GM21381 (cell line): ENCODE measurements around the gene OR8B8.
"Not testable (repeated sequence)": the region's sequence is repeated elsewhere in the genome, so short reads cannot be mapped to it uniquely, and the experiment has no call there.

Experiments
- ATAC-seq: cut with Tn5 transposase; IDR thresholded peaks from one replicate; pipeline ENCODE4 v1.9.1; 2021; ENCODE audit warnings: mild to moderate bottlenecking, moderate library complexity; ENCODE audit not compliant: unreplicated experiment

The OR8B8 gene, protein sequence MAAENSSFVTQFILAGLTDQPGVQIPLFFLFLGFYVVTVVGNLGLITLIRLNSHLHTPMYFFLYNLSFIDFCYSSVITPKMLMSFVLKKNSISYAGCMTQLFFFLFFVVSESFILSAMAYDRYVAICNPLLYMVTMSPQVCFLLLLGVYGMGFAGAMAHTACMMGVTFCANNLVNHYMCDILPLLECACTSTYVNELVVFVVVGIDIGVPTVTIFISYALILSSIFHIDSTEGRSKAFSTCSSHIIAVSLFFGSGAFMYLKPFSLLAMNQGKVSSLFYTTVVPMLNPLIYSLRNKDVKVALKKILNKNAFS

DNA sequence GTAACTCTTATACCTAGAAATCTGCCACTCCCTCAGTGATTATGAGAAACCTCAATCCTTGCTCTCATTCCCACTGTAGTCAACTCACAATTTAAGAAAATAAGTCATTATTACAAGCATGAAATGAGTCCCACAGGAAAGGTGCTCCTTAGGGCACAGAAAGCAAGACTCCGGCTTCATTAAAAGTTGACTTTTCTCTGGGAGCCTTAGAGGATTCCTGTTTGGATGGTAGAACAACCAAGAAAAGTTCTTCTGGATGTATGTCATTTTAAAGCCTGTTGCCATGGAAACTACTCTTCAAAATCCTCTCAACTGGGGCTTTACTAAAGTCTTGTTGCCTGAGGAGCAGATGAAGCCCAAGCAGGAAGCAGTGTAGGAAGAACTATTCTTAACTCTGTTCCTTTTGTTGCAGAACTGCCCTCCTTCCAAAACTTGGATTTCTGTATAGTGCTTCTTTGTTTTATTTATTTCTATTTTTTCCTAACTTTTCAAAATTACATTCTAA, at the start of gene OR8B8:
OR8B8 (minus strand) TSS at position 51 of the 505 bp plus-strand sequence. CDS start 4,611 bp downstream, outside the sequence.
- ATAC-seq: no peak

DNA sequence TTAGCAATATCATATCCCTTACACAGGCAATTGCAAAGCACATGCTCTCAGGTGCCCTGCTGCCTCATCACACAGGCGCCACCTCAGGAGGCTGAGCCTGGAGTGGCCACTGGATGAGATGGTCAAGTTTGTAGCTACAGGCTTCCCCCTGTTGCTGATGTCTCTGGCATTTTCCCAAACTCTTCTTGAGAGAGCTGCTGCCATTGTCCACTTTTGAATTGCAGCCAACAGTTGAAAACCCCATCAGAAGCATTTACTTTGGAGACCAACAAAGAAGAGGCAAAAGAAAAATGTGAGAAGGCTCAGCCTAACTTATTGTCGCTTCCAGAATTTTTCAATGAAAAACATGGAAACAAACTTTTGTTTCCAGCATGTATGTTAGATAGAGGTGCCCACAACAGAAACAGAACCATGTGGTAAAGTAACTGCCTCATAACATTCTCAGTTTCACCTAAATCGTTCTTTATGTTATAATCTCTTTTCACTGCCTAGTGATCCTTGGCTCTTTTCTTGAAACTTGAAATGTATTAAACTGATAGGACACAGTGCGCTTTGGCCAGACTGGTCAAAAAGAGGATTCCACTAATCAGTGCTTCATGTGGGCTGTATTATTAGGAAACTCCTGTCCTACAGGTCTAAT, 47.6 kb upstream of the OR8B8 start:
- no peak for ATAC-seq

DNA sequence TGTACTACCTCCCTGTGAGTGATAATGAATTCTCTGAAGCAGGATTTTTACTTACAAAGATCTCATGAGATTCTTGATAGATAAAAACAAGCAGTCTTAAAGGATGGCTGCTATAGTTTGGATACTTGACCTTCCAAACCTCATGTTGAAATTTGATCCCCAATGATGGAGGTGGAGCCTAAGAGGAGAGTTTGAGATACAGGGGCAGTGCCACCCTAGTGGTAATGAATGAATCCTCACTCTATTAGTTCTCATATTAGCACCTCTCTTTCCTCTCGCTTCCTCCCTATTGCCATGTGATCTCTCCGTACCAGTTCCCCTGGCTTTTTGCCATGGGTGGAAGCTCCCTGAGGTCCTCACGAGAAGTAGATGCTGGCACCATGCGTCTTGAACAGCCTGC, 37.9 kb upstream of the OR8B8 start:
- no peak for ATAC-seq

DNA sequence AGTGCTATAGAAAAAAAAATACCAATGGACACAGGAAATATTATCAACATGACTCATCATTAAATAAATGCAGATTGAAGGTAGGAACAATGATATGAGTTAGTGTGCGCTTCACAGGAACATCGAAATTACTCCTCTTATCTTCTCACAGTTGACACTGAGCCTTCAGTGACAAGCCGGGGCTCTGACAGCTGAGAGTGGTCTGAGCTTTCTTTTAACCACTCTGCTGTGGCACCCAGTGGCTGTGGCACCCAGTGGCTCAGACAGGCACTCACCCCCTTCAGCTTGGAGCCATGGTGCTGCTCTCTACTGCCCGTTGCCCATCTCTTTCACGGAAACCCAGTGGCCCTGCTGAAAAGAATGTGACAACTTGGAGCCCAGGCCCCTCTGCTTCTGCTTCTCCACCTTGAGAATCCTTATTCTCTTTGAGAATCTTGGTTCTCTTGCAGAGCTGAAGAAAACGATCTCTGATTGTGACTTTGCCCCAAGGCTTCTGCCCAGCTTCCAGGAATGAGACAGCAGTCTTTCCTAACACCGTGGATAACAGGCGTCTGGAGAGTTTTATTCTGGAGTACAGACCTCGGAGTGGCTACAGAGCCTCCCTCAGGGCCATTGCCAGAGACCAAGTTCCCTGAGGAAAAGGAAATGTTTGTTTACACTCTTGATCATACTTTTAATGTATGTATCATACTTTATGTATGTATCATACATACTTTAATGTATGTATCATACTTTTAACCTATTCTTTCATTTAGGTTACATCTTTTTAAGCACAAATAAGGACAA, 37.1 kb upstream of the OR8B8 start:
- ATAC-seq: no peak

DNA sequence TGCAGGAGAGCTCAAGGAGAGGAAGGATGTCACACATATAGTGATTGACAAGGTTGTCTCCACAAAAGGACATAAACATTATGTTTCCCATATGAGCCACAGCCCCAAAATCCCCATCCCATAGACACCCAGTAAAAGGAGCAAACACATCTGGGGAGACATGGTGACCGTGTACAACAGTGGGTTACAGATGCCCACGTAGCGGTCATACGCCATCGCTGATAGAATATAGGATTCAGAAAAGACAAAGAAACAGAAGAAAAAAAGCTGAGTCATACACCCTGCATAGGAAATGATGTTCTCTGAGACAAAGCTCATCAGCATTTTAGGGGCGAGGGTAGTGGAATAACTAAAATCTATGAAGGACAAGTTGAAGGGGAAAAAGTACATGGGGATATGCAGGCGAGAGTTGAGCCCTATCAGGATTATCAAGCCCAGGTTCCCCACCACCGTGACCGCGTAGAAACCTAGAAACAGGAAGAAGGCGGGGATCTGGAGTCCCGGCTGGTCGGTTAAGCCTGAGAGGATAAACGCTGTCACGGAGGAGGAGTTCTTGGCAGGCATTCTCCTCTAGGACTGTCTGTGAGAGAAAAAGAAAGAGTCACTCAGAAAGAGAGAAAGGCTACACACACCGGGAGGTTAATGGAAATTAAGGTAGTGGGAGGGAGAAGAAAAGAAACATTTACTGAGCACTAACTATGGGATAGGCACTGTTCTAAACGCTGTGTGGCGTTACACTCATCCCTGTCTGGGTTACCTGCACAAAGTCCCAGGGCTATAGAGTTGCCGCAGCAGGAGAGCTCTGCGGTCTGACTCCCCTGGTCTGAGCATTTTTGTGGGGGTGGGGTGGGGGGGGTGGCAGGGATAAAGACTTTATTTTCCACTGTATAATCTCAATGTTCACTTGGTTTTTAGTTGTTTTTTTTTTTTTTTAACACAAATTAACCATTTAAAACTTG, 36.1 kb upstream of the OR8B8 start:
- ATAC-seq: peak; percentile 86

DNA sequence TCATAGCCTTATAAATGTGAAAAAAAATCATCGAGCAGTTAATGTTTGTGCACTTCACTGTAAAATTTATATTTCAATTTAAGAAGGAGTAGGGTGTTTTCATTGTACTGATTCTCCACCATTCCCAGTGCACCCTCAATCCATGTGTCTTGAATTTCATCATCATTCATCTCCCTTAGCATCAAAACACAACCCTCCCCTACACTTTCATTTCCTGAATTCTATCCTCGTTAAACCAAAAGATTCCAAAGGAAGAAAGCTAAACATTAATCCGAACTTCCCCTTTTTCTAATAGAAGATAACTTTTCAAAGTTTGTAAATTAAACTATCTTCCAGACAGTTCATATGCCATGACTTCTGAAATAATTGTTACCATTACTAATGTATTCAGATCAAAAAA, 34.1 kb upstream of the OR8B8 start:
- ATAC-seq: no peak

DNA sequence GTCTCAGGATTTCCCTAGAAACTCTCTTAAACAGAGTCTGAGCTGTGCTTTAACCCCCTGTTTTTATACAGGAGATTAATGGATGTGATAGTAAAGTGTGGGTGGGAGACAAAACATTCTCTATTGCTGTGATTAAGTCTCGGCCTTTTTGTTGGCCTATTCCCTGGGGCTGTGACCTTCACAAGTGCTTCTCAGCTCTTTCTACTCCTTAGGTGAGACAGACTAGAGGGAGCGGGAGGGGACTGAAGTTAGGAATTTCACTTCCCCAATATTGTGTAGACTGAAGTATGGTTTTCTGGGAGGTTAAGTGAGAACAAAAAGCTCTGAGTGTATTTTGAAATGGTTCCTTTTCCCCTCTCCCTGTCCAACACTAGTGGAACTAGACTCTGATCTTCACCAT, 29.8 kb upstream of the OR8B8 start:
- ATAC-seq: no peak

DNA sequence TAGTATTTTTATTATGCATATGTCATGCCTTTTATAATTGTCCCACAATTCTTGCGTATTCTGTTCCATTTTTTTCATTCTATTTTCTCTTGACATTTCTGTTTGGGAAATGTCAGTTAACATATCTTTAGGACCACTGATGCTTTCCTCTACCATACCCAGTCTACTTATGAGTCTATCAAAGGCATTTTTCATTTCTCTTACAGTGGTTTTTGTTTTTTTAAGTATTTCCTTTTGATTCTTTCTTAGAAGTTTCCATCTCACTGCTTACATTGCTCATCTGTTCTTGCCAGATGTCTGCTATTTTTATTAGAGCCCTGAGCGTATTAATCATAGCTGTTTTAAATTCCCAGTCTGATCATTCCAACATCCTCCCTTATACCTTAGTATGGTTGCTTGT, 29.3 kb upstream of the OR8B8 start:
- ATAC-seq: no peak

DNA sequence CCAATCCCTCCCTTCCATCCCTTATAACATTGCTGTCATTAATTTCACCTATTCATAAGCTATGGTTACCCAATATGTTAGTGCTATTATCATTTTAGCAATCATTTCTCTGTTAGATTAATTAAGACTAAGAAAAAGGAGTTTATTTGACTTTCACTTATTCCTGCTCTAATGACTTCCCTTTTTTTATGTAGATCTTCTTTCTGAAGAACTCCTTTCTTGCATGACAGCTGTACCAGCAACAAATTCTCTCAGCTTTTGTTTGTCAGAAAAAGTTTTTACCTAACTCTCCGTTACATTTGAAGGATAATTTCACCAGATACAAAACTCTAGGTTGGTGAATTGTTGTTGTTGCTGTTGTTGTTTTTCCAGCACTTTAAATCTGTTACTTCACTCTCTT, 28.6 kb upstream of the OR8B8 start:
- no peak for ATAC-seq

DNA sequence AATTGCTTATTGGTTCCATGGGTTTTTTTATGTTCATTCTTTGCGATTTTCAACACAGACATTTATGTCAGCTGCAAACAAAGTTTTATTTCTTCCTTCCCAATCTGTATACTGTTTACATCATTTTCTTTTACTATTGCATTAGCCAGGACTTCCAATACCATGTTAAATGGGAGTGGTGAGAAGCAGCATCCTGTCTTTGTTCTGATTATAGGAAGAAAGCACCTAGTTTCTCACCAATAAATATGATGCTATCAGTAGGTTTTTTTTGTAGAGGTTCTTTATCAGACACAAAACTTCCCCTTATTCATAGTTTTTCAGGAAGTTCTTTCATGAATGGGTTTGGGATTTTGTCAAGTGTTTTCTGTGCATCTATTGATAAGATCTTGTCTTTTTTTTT, 28.0 kb upstream of the OR8B8 start:
- no peak for ATAC-seq

DNA sequence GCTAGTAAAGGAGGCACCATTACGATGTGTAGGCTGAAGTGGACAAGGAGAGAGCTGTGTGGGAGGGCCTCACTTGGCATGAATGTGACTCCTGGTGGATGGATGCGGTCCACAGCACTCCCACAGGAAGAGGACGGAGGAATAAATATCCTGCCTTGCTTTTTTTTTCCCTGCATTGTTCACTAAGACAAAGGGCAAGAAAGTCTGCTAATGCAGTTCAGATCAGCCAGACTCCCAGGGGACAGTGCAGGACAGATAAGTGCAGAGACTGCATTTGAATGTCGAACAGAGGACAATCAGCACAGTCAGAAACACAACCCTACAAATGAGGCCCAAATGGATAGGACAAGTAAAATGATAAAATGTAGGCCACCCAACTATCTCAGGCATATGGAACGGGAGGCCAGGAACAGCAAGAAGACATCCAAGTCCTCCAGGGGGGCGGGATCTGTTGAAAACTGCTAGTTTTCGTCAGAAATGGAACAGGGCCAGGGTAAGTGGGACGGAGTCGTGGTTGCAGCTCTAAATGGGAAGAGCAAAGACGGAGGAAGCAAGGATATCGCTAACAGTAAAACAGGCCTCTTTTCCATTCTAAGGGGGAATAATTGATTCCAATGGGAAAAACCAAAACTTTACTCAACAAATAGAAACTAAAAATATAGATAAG, 25.2 kb upstream of the OR8B8 start:
- ATAC-seq: no peak

DNA sequence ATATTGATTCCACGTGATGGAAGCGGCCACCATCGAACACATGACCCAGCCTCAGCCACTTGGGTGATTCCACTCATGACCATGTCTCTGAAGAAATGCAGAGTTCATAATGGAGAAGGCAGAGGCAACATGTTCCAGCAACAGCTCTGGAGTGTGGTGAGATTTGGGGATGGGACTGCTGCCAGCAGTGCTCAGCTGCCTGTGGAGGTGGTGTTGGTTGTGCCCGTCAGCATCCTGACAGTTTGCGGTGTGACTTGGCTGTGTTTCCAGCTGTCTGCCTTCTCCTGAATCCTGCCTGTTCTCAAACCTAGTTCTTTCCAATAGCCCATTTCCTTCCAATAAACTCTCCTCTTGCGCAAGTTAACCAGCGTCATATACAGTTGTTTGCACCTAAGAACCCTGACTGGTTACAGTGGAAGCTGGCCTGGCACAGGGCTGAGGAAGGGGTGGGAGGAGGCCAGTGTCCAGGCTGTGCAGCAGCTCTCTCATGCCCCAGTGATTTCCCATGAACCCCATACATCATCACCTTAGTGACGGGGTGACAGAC, 22.0 kb upstream of the OR8B8 start:
- no peak for ATAC-seq

DNA sequence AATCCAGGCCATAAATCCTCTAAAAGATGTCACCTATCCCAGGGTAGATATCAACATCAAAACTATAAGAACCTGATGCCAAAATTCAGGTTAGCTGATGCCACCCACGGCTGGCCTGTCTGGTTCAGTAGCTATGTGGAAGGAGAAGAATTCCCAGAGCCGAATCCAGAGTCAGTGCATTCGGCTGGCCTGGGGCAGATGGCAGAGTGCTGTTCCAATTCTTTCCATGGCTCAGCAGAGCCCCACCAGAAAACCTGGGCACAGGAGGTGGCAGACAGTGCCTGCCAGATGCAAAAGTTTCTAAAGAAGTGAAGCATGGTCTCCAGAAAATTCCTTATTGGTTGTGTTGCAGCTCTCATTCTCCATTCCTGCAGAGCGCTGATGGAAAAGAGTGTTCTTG, 19.9 kb upstream of the OR8B8 start:
- ATAC-seq: no peak

DNA sequence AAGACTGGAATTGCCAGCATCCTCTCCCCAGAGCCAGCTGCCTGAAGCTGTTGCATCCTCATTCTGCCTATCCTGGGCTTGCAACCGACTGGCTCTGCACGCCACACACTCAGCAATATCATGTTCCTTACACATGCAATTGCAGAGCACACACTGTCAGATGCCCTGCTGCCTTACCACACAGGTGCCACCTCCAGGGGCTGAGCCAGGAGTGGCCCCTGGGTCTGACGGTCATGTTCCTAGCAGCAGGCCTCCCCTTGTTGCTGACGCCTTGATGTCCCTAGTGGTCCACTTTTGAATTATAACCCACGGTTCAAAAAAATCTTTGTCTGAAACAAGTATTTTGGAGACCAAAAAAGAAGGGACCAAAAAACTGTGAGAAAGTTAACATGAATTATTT, 18.5 kb upstream of the OR8B8 start:
- ATAC-seq: no peak

DNA sequence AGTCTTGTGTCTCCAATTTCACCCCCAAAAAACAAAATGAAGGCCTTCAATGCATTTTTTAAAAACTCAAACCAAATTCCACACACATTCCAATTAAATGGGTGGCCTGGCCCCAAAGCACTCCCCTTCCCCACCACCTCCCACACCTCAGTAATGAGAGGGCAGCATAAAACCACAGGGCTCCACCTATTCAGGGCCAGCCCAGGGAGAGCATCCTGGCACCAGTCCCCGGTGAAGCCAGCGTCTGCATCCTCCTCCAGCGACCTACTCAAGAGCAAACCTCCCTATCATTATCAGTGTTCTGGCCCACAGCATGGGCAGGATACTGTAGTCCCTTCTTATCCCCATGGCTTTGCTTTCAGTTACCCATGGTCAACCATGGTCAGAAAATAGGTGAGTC, 17.8 kb upstream of the OR8B8 start:
- ATAC-seq: no peak

DNA sequence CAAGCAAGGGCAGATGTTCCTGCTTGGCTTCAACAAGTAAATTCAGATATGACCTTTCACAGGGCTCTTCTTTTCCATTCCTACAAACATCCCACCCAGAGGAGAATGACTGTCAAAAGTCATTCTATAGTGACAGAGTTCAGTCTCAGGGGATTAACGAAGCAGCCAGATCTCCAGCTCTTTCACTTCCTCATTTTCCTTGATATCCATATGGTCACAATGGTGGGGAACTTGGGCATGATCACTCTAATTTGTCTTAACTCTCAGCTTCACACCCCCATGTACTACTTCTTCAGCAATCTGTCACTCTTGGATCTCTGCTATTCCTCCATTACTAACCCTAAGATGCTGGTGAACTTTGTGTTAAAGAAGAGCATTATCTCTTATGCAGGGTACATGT, 15.0 kb upstream of the OR8B8 start:
- ATAC-seq: no peak

DNA sequence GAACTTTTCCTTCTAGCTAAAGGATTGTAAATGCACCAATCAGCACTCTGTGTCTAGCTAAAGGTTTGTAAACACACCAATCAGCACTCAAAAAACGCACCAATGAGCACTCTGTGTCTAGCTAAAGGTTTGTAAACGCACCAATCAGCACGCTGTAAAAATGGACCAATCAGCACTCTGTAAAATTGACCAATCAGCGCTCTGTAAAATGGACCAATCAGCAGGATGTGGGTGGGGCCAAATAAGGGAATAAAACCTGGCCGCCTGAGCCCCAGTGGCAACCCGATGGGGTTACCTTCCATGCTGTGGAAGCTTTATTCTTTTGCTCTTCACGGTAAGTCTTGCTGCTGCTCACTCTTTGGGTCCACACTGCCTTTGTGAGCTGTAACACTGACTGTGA, 13.9 kb upstream of the OR8B8 start:
- ATAC-seq: not testable (repeated sequence)

DNA sequence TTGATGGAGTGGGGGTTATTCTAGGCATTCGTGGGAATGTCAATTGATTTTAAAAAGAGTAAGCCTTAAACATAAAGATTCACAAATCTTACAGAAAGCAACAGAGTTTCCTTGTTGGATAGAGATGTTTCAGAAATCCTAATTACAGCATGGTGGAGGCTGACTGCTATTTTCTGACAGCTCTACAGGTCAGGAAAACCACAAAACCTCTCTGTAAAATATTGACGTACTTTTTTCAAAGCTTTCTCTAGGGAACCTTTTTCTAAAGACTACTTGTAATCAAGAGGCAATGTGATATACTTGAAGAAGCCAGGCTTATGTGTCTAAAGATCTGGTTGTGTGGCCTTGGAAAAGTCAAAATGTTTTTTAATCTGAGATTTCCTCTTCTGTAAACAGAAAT, 9.1 kb upstream of the OR8B8 start:
- ATAC-seq: peak; percentile 51

DNA sequence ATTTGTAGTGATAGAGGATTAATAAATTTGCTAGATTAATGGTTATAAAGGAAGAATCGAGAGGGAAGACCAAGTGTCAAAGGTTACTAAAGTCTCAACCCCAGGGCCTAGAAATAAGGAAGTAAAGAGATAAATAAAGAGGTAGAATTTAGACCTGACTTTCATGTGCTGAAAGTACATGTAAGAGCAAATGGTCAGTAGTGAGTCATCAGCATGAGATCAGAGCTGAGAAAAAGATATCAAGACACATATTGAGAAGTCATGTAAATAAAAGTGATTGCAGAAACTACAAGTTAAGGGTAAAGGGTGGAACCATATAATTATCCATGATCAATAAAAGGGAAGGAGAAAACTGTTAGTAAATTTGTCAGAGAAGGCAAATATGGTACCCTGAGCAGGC, 1.4 kb upstream of the OR8B8 start:
- ATAC-seq: no peak

DNA sequence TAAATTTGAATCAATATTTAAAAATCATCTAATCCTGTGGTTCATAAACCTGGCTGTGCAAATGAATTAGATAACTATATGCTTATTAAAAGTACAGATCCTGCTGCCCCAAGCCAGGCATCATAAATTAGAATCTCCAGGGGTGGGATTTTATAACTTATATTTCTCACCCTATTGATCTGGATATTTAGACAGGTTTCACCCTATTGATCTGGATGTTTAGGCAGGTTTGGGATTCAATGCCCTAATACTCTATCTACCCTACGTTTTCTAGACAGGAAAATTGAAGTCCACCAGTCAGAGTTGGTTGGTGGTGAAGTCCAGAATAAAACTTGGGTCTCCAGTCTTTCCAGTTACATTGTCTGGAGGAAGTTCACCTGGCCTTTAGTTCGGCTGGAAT, 2.6 kb downstream of the OR8B8 start:
- ATAC-seq: no peak
